GM19193 (cell line): ENCODE measurements around the gene AZIN2.

ENCODE experiments used
- POLR2A ChIP-seq: IDR thresholded peaks from 4 replicates; pipeline ENCODE4 v1.6.1; 2011; ENCODE audit not compliant: insufficient read depth, insufficient read length; ENCODE audit errors: extremely low read depth

AZIN2 gene

GRCh38 chr1:33169290-33170055, 88.5 kb downstream of the AZIN2 start:
- no peak for TF ChIP-seq POLR2A
